HEK293T (cell line): ENCODE measurements around the gene PCDHB10.

Experiments used
- ARNT ChIP-seq: fragments of 450-650 bp; IDR thresholded peaks from 2 replicates; pipeline ENCODE4 v1.6.1; 2017; ENCODE audit warnings: mild to moderate bottlenecking
- BHLHE40 ChIP-seq: fragments of 450-650 bp; IDR thresholded peaks from 2 replicates; pipeline ENCODE4 v1.6.1; 2016; ENCODE audit warnings: mild to moderate bottlenecking, moderate library complexity, borderline replicate concordance
- FOXA1 ChIP-seq: fragments of 450-650 bp; IDR thresholded peaks from 2 replicates; pipeline ENCODE4 v1.6.1; 2016; ENCODE audit warnings: mild to moderate bottlenecking
- FOXM1 ChIP-seq: fragments of 450-650 bp; IDR thresholded peaks from 2 replicates; pipeline ENCODE4 v1.6.1; 2017; ENCODE audit warnings: mild to moderate bottlenecking, borderline replicate concordance
- LEF1 ChIP-seq: fragments of 450-650 bp; IDR thresholded peaks from 2 replicates; pipeline ENCODE4 v1.6.1; 2017; ENCODE audit warnings: mild to moderate bottlenecking, borderline replicate concordance
- NFRKB ChIP-seq: fragments of 450-650 bp; IDR thresholded peaks from 2 replicates; pipeline ENCODE4 v1.6.1; 2016; ENCODE audit warnings: mild to moderate bottlenecking, moderate library complexity
- SUZ12 ChIP-seq: fragments of 450-650 bp; IDR thresholded peaks from 2 replicates; pipeline ENCODE4 v1.6.1; 2016; ENCODE audit warnings: mild to moderate bottlenecking
- TARDBP ChIP-seq: fragments of 450-650 bp; IDR thresholded peaks from 2 replicates; pipeline ENCODE4 v1.6.1; 2016
- ZNF384 ChIP-seq: fragments of 450-650 bp; IDR thresholded peaks from 2 replicates; pipeline ENCODE4 v1.6.1; 2016

DNA sequence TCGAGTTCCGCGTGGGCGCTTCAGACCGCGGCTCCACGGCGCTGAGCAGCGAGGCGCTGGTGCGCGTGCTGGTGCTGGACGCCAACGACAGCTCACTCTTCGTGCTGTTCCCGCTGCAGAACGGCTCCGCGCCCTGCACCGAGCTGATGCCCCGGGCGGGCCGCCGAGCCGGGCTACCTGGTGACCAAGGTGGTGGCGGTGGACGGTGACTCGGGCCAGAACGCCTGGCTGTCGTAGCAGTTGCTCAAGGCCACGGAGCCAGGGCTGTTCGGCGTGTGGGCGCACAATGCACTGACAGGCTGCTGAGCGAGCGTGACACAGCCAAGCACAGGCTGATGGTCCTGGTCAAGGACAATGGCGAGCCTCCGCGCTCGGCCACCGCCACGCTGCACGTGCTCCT is 49.3 kb downstream of the PCDHB10 start:
- no peak for TF ChIP-seq ZNF384
- no peak for TF ChIP-seq FOXM1
- TF ChIP-seq ARNT, result no peak
- TF ChIP-seq LEF1, result no peak
- no peak for TF ChIP-seq BHLHE40
- no peak for TF ChIP-seq TARDBP
- no peak for TF ChIP-seq NFRKB
- no peak for TF ChIP-seq FOXA1
- TF ChIP-seq SUZ12, result no peak
